GM19463 (cell line): Measurements from ENCODE around the gene EIF2B4.
"Not testable (repeated sequence)": the region's sequence is repeated elsewhere in the genome, so short reads cannot be mapped to it uniquely, and the experiment has no call there.

Experiments
- ATAC-seq: cut with Tn5 transposase; IDR thresholded peaks from one replicate; pipeline ENCODE4 v1.9.1; 2021; ENCODE audit warnings: mild to moderate bottlenecking, moderate library complexity; ENCODE audit not compliant: unreplicated experiment

Gene EIF2B4

DNA sequence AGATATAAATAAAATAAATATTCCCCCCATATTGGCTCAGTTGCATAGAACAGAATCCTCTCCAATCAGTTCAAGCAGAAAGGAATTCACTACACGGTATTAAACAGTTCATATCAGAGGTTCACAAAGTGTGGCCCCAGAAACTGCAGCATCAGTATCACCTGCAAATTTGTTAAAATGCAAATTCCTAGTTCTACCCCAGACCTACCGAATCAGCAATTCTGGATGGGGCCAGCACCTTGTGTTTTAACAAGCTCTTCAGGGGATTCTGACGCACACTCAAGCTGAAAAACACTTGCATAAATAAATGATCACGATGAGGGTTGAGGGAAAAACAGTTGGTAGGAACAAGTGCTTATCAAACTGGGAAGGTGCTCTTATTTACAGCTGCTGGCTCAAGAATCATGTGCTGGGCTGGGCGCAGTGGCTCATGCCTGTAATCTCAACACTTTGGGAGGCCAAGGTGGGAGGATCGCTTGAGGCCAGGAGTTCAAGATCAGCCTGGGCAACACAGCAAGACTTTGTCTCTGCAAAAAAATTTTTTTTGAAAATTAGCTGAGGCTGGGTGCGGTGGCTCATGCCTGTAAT, 19.9 kb downstream of the EIF2B4 start:
- ATAC-seq, result no peak

DNA sequence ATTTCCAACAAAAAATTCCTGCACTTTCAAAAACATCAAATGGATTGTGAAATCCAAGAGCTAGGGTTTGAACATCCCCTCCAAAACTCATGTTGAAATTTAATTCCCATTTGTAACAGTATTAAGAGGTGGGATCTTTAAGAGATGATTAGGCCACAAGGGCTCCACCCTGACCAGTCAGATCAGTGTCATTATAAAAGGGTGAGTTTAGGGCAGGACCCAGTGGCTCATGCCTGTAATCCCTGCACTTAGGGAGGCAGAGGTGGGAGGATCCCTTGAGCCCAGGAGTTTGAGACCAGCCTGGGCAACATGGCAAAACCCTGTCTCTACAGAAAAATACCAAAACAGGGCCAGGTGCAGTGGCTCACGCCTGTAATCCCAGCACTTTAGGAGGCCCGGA, 22.5 kb downstream of the EIF2B4 start:
- no peak for ATAC-seq

DNA sequence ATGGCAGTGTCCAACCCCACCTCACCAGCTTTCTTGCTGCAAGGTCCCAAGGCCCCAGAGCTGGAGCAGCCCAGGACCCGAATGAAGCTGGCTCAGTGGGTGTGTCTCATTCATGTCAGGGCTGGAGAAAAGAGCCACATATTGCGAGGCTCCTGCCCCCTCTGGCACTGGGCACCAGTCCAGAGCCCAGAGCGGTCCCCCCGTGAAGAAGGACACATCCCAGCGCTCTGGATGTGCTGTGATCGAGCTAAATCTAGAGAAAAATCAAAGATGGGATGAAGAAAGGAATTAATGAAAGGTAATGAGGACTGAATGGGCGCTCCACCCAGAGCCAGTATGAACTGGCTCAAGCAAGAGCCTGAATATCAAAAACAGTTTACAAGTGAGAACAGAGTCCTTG, 34.0 kb downstream of the EIF2B4 start:
- ATAC-seq, result no peak

DNA sequence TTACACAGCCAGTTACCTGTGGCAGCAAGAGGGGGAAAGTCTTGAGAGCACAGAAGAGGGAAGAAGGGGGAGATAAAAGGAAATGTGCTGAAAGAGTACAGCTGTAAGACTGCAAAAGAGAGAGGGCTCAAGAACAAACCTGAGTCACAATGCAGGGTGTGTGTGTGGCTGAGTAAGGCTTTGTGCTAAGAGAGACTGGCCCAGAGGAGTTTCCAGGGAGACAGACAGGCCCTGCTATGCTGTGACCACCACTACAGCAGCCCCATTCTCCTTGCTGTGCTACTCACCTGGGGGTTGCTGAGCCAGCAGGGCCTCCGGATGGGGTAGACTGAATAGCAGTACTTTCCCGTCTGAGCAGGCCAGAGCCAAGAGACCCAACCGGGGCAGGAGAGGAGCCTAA, 34.8 kb downstream of the EIF2B4 start:
- no peak for ATAC-seq

DNA sequence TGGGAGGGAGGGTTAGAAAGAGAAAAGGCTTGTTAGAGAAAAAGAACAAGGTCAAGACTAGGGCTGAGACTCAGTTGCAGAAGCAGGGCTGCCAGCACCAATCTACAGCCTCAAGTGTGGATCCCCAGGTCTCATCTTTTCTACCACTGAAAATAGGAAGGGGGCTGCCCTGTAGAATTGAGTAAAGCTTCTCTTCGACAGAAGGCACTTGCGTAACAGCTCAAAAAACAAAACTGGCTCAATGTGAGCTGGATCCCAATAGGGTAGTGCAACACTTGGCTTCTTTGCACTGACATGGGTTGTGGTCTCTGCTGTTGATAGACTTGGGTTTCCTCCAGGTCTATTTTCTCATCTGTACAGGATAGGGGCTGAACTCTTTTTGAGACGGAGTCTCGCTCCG, 45.4 kb downstream of the EIF2B4 start:
- no peak for ATAC-seq

DNA sequence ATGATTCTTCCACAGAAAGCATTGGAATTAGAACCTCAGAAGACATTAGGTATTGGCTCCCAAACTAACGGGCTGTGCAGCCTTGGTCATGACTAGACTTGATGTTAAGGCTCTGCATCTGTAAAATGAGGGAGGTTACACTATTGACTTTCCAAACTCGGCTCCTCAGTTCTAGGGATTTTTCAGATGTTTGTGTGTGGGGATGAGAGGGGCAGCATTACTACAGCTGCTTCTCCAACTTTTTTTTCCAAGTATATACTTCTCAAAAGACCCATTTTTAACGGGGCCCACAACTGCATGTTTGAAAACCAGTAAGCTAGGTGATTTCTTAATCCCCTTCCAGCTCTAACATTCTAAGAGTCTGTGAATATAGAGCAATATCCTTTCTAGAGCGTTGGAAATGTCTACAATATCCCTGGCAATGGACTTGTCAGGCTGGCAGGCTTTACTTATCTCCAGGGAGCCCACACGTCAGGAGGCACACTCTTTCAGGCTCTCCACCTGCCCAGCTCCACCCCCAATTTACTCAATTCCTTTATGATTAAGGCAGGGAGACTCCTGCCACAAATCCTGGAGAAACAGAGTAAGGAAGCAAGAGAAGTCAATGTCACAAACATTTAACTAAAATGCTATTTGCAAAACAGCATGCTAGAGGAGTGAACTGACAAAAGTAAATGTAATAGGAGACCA, 46.4 kb downstream of the EIF2B4 start:
- no peak for ATAC-seq

DNA sequence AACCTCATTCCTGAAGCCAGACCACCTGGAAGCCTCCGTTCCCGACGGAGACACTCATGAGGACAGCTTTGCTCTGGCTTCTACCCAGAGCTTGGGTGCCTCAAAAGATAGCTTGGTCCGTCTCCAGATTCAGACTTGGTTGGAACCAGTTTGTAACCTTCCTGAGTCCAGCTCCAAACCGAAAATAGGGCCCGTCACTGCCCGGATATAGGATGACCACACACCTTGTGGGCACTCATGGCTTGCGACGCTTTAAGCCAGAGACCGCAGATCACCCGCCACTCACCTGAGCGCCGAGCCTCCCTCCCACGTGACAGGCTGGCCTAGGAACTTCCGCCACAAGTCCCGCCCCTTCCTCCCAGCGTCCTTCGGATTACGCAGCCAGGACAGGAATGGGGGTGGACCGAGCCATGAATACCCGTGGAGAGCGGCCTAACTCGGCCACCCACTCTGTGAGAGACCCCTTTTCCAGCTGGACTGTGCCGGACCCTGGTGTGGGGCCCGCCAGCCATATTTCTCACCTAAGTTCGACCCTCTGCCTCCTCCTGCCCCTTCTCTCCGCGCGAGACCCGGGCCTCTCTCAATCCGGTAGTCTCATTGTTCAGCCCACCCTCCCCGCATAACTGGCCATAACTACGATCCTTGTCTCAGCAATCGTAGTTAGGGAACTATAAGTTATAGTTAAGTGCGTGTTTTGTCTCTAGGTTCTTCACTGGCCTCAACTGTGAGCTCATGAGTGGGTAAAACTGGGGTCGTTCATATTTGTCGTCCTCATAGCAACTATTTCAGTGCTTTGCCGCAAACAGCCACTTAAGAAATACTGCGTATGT, 47.2 kb downstream of the EIF2B4 start, which contains the start of gene MPV17:
Gene MPV17 (minus strand): TSS at position 332 of the 830 bp plus-strand sequence. CDS start 580 bp downstream, outside the sequence.
- peak; percentile 96 for ATAC-seq

DNA sequence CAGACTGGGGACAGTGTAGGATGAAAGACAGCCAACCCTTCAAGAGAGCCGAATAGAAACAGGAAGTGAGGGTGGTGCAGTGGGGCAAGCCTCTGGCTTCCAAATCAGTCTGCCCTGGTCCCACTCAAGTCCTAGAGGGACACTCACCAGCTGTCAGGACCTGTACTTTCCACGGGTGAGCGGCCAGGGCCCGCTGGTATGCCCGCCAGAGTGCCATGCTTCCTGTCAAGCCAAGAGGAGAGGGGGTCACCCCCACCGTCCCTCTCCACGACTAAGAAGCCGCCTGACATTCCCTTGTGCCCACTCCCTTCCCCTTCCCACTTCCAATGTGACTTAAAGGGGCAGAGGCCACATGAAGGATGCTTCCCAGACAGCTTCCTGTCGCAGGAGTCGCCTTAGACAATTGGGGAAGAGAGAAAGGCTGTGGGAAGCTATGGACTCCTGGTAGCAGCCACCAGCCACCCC, 47.8 kb downstream of the EIF2B4 start:
- no peak for ATAC-seq

DNA sequence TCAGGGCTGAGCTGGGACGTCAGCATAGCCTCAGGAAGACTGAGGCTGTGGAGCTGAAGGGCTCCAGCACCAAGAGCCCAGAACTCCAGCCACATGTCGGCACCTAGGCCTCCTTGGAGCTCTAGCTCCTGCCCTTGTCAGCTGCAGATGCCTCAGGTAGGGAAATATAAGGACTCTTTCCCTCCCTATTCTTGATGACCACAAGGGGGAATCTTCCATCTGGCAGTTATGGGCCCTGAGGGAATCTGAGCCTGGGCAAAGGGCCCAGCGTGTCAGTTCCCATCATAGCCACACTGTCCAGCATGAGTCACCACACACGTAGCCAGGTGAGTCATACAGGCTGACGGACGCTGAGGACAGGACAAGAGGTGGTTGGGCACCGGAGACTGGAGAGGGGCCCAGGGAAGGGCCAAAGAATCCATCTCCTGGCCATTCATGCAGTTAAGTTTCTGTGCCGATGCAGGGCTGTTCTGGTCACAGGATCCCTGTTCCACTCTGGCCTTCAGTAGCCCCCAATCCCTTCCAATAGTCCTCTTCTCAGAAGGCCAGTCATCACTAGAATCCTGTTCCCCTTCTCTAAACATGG, 49.1 kb downstream of the EIF2B4 start:
- no peak for ATAC-seq

DNA sequence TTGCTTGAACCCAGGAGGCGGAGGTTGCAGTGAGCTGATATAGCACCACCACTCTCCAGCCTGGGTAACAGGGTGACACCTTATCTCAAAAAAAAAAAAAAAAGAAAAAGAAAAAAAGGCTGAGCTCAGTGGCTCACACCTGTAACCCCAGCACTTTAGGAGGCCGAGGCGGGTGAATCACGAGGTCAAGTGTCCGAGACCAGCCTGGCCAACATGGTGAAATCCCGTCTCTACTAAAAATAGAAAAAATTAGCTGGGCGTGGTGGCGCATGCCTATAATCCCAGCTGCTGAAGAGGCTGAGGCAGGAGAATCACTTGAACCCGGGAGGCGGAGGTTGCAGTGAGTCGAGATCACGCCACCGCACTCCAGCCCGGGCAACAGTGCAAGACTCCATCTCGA, 50.3 kb downstream of the EIF2B4 start:
- ATAC-seq, result not testable (repeated sequence)

DNA sequence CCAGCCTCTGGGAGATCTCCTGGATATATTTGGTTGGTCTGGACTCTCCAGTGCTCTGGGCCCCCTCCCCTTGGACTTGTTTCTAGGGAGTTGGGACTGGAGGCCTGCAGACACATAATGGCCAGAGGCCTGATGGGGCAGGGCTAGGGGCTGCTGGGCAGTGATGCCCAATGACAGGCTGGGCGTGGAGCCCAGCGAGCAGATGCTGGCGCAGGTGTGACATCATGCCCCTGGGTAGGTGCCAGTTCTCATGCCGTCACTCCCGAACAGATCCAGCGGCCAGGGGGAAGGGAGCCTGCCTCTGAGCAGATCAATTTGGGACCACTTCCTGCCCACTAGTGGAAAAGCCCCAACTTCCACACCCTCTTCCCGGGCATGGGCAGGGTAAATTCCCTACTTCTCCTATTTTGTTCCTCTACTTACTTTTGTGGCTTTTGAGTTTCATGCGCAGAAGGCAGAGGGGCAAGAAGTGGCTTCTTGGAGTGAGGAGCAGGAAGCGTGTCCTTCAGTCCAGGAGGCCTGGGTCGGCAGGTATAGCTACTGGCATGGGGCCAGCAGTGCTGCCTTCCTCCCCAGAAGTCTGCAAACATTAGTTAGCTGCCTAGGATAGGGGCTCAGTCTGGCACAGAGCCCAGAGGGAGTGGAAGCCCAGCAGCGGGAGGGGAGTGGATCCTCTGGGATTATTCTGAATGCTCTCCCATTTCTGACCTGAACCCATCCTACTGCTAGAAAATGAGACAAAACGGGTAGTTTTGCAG, 53.3 kb downstream of the EIF2B4 start:
- ATAC-seq, result no peak

DNA sequence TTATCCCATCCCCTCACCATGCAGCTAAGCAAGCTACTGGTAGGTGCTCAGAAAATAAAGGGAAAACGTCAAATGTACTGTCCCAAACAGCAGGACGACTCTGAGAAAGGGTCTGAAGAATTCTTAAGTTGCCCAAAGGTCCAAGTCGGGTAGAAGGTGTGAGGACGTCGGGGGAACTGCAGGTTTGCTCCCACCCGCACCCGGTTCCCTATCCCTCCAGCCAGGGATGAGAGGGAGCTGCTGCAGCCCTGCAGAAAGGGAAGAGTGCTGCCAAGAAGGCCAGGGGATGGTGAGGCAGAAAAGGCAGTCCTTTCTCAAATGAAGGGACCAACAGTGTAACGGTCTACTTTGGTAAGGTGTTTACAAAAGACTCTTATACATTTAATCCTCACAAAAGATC, 55.0 kb downstream of the EIF2B4 start:
- ATAC-seq, result no peak

DNA sequence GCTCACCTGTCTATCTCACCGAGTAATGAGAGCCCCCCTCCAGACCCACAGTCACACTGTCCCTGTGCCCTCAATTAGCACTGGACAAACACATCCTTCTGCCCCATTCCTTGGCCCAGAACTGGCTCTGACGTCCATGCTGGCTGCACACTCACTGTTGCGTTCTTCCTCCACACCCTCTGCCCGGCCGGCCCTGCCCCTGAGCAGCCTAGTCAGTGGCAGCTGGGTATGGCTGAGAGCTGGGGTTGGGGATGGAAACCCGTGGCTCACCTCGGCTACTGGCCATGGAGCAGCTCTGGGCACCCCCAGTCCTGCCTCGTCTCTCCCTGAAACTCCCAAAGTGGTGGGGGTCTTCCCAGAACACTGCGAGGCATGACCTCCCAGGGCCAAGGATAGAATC, 55.4 kb downstream of the EIF2B4 start:
- ATAC-seq, result no peak
